Astrocyte (in vitro differentiated cells and primary cell): Measurements from ENCODE around the gene COPS7A. TPM values are rescaled to one million over a fixed set of nuclear protein-coding genes. Genes with fewer than 3 reads are reported as not detected.

ENCODE experiments used
- DNase-seq: peaks from one replicate; pipeline ENCODE4 v3.0.0-alpha.2; 2010; ENCODE audit warnings: low read depth
- FAIRE-seq: peaks from 2 replicates; lab custom pipeline; 2011; peaks lifted over from hg19 to GRCh38; lab: Jason Lieb, UNC
- H2AFZ ChIP-seq: 2 replicates; pipeline ENCODE4 v1.6.0; 2012; ENCODE audit warnings: low read depth, low read length, inconsistent platforms
- H3K27ac ChIP-seq: 2 replicates; pipeline ENCODE4 v1.5.1; 2011; ENCODE audit warnings: low read depth, low read length, inconsistent platforms
- H3K27me3 ChIP-seq: 2 replicates; pipeline ENCODE4 v1.6.0; 2011; ENCODE audit warnings: low read length, inconsistent platforms; ENCODE audit not compliant: insufficient read depth
- H3K36me3 ChIP-seq: 2 replicates; pipeline ENCODE4 v1.5.1; 2011; ENCODE audit warnings: low read length, inconsistent platforms; ENCODE audit not compliant: insufficient read depth
- H3K4me1 ChIP-seq: 2 replicates; pipeline ENCODE4 v1.5.1; 2011; ENCODE audit warnings: low read length, inconsistent platforms; ENCODE audit not compliant: insufficient read depth
- H3K4me2 ChIP-seq: 2 replicates; pipeline ENCODE4 v1.6.0; 2012; ENCODE audit warnings: low read length, inconsistent platforms
- H3K4me3 ChIP-seq: 2 replicates; pipeline ENCODE4 v1.5.1; 2011; ENCODE audit warnings: low read depth, mild to moderate bottlenecking, low read length, inconsistent platforms; ENCODE audit not compliant: insufficient read depth
- H3K79me2 ChIP-seq: 2 replicates; pipeline ENCODE4 v1.6.0; 2012; ENCODE audit warnings: mild to moderate bottlenecking, low read length, inconsistent platforms; ENCODE audit not compliant: insufficient read depth
- H3K9ac ChIP-seq: 2 replicates; pipeline ENCODE4 v1.6.0; 2012; ENCODE audit warnings: mild to moderate bottlenecking, low read length, inconsistent platforms
- H3K9me3 ChIP-seq: 2 replicates; pipeline ENCODE4 v1.5.1; 2012; ENCODE audit warnings: low read depth, mild to moderate bottlenecking, low read length, inconsistent platforms; ENCODE audit not compliant: insufficient read depth
- H4K20me1 ChIP-seq: 2 replicates; pipeline ENCODE4 v1.6.0; 2012; ENCODE audit warnings: low read length, inconsistent platforms; ENCODE audit not compliant: insufficient read depth
- H3K27ac Mint-ChIP-seq: one replicate; pipeline ENCODE4 v1.8.0; 2021; ENCODE audit warnings: mild to moderate bottlenecking, mixed read lengths; ENCODE audit not compliant: unreplicated experiment
- H3K27me3 Mint-ChIP-seq: one replicate; pipeline ENCODE4 v1.8.0; 2021; ENCODE audit warnings: low read depth, mixed read lengths; ENCODE audit not compliant: unreplicated experiment
- H3K36me3 Mint-ChIP-seq: one replicate; pipeline ENCODE4 v1.8.0; 2021; ENCODE audit warnings: low read depth, mixed read lengths; ENCODE audit not compliant: unreplicated experiment
- H3K4me1 Mint-ChIP-seq: one replicate; pipeline ENCODE4 v1.8.0; 2021; ENCODE audit warnings: low read depth, mixed read lengths; ENCODE audit not compliant: unreplicated experiment
- H3K4me3 Mint-ChIP-seq: one replicate; pipeline ENCODE4 v1.8.0; 2021; ENCODE audit warnings: mild to moderate bottlenecking, moderate library complexity, mixed read lengths; ENCODE audit not compliant: unreplicated experiment
- H3K9me3 Mint-ChIP-seq: one replicate; pipeline ENCODE4 v1.8.0; 2021; ENCODE audit warnings: mild to moderate bottlenecking, mixed read lengths; ENCODE audit not compliant: unreplicated experiment
- CTCF ChIP-seq: IDR thresholded peaks from 2 replicates; pipeline ENCODE4 v1.5.1; 2011; ENCODE audit warnings: low read depth, mild to moderate bottlenecking, inconsistent platforms, low read length, moderate library complexity; ENCODE audit not compliant: insufficient read depth
- EZH2 ChIP-seq: IDR thresholded peaks from 2 replicates; pipeline ENCODE4 v1.6.1; 2012; ENCODE audit warnings: mild to moderate bottlenecking, low read length, inconsistent platforms; ENCODE audit not compliant: insufficient read depth
- total RNA-seq: library from RNA; stranded (reverse); gene quantifications from 2 replicates; pipeline ENCODE4 v1.2.1, GENCODE V29; 2021

COPS7A gene
- total RNA-seq, 1 donor from 2014 or later, result 47.3 TPM

GRCh38 chr12:6747216-6747615 is 23.4 kb downstream of the COPS7A start:
- Mint-ChIP-seq H3K4me3 (no peak overlapping the region), H3K36me3 (peaks cover 35% of the 10 kb centered on the region), H3K4me1 (peaks cover 28% of the 10 kb centered on the region), H3K27ac (no peak overlapping the region), H3K9me3 (no peaks in the 10 kb centered on the region), H3K27me3 (no peaks in the 10 kb centered on the region)
- Histone ChIP-seq H3K27me3 (no peaks in the 10 kb centered on the region), H3K79me2 (peaks cover 26% of the 10 kb centered on the region), H4K20me1 (peaks cover 57% of the 10 kb centered on the region), H3K9ac (no peak overlapping the region), H3K9me3 (no peaks in the 10 kb centered on the region), H3K4me1 (peaks cover 12% of the 10 kb centered on the region), H3K4me2 (no peak overlapping the region), H2AFZ (no peak overlapping the region), H3K4me3 (no peak overlapping the region), H3K27ac (no peak overlapping the region), H3K36me3 (peaks cover 40% of the 10 kb centered on the region)
- TF ChIP-seq EZH2 (no peak), CTCF (no peak)
- no peak for FAIRE-seq
- no peak for DNase-seq

DNA sequence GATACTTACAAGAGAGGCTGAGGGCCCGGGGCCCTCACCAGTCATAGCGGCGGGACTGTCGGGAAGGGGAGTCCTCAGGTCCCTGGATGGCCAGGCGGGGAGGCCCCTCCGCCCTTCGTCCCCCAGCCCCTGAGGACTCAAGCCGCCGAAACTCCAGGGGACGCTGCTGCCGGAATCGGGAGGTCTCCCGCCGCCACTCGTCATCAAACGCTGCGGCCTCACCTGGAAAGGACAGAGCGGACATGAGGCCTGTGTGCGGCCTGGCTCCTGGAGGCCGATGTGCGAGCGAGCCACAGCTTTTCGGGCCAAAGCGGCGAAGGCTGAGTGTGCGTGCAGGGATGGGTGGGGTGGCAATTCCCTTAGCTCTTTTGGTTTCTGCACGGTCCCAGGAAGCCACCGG is 24.9 kb downstream of the COPS7A start:
- no peak overlapping the region for H3K27ac Mint-ChIP-seq
- H3K4me1 Mint-ChIP-seq, result peaks cover 30% of the 10 kb centered on the region
- Histone ChIP-seq H3K36me3 (peaks cover 40% of the 10 kb centered on the region), H3K27me3 (no peaks in the 10 kb centered on the region), H3K4me1 (peaks cover 14% of the 10 kb centered on the region), H2AFZ (no peak overlapping the region), H4K20me1 (peaks cover 59% of the 10 kb centered on the region), H3K9ac (no peak overlapping the region), H3K27ac (no peak overlapping the region), H3K79me2 (peaks cover 33% of the 10 kb centered on the region), H3K9me3 (no peaks in the 10 kb centered on the region), H3K4me3 (no peak overlapping the region), H3K4me2 (no peak overlapping the region)
- DNase-seq (no peak), FAIRE-seq (no peak)
- H3K4me3 Mint-ChIP-seq, result no peak overlapping the region
- H3K36me3 Mint-ChIP-seq, result peaks cover 31% of the 10 kb centered on the region
- TF ChIP-seq CTCF, result no peak
- TF ChIP-seq EZH2, result no peak
- H3K9me3 Mint-ChIP-seq, result no peaks in the 10 kb centered on the region
- H3K27me3 Mint-ChIP-seq, result no peaks in the 10 kb centered on the region

- no peaks in the 10 kb centered on the region for H3K27me3 ChIP-seq
- Mint-ChIP-seq H3K27ac (no peak overlapping the region), H3K4me1 (peaks cover 30% of the 10 kb centered on the region), H3K9me3 (no peaks in the 10 kb centered on the region), H3K4me3 (peak overlapping the region; percentile 99), H3K27me3 (no peaks in the 10 kb centered on the region), H3K36me3 (peaks cover 27% of the 10 kb centered on the region)
- H3K36me3 ChIP-seq, result peaks cover 40% of the 10 kb centered on the region
- no peak for DNase-seq
- no peak overlapping the region for H2AFZ ChIP-seq
- TF ChIP-seq EZH2 (no peak), CTCF (no peak)
- H3K4me3 ChIP-seq, result no peak overlapping the region
- peaks cover 59% of the 10 kb centered on the region for H4K20me1 ChIP-seq
- no peak overlapping the region for H3K27ac ChIP-seq
- peaks cover 33% of the 10 kb centered on the region for H3K79me2 ChIP-seq
- no peaks in the 10 kb centered on the region for H3K9me3 ChIP-seq
- peak overlapping the region; percentile 21 for H3K9ac ChIP-seq
- FAIRE-seq, result no peak
- no peak overlapping the region for H3K4me2 ChIP-seq
- H3K4me1 ChIP-seq, result peaks cover 17% of the 10 kb centered on the region
These were observed 26.7 kb downstream of the COPS7A start for GRCh38 chr12:6750506-6750905.
